K562 (cell line): ENCODE data around the gene TMC1. TPM values are rescaled to one million over a fixed set of nuclear protein-coding genes. Genes with fewer than 3 reads are reported as not detected.
A peak's percentile ranks its signal among the peaks of the same experiment; 100 is the strongest.

ENCODE experiments used
- ATAC-seq: fragments of 200-7000 bp; cut with Tn5 transposase; 3 replicates; pipeline ENCODE4 v1.9.1; 2020; ENCODE audit warnings: moderate library complexity
- BruUV-seq: library from RNA; stranded (reverse); fragments of 400-500 nt; replicated peaks from 2 replicates; lab custom pipeline; 2021; lab: Mats Ljungman, UMichigan
- CTCF ChIA-PET: fragments of 300-600 bp; formaldehyde crosslinking; extraction: SDS; loops from one replicate; lab custom pipeline; 2021; ENCODE audit warnings: low intra/inter-chr PET ratio; lab: Yijun Ruan, JAX
- POLR2A ChIA-PET: fragments of 300-600, 350-650 bp; sonication (Branson Sonifier 250); formaldehyde crosslinking; extraction: SDS; loops from one replicate; lab custom pipeline; 2021; ENCODE audit warnings: antibody characterized with exemption, inconsistent platforms; lab: Yijun Ruan, JAX
- DNase-seq, 4 experiments: peaks; one replicate each; pipeline versions ENCODE4 v3.0.0 to v3.0.0-alpha.2; 2011 to 2018; ENCODE audit warnings: low spot score in 3 of 4, mixed read lengths in 3 of 4; ENCODE audit errors: extremely low read depth in 1 of 4
- FAIRE-seq: peaks from 2 replicates; lab custom pipeline; 2011; peaks lifted over from hg19 to GRCh38; lab: Jason Lieb, UNC
- H2AFZ ChIP-seq: 2 replicates; pipeline ENCODE4 v1.6.0; 2011; ENCODE audit warnings: low read depth, low read length, control low read depth, inconsistent platforms
- H3K27ac ChIP-seq: fragments of 200-600 bp; 3 replicates; pipeline ENCODE4 v1.8.0; 2011; ENCODE audit warnings: low read depth, mild to moderate bottlenecking, control low read depth, inconsistent platforms, low read length, moderate library complexity, mixed read lengths; ENCODE audit errors: extremely low read depth
- H3K27me3 ChIP-seq, 2 experiments: fragments of 300-600 bp in 1 of 2; 2 replicates in 1 of 2; 3 replicates in 1 of 2; pipeline versions ENCODE4 v1.6.0 to v1.8.0; 2011; ENCODE audit warnings: inconsistent platforms in 2 of 2, low read length in 2 of 2, mild to moderate bottlenecking in 1 of 2, mixed read lengths in 1 of 2, moderate library complexity in 1 of 2; ENCODE audit not compliant: control insufficient read depth in 2 of 2, insufficient read depth in 2 of 2
- H3K36me3 ChIP-seq: fragments of 300-600 bp; 3 replicates; pipeline ENCODE4 v1.8.0; 2011; ENCODE audit warnings: mild to moderate bottlenecking, low read length, inconsistent platforms; ENCODE audit not compliant: control insufficient read depth, insufficient read depth
- H3K4me1 ChIP-seq, 2 experiments: fragments of 200-600 bp in 1 of 2; replicated peaks in 1 of 2; 2 replicates in 1 of 2; 3 replicates in 1 of 2; pipeline versions ENCODE4 v1.5.1 to v1.8.0; 2011; ENCODE audit warnings: inconsistent platforms in 2 of 2, low read length in 2 of 2, mild to moderate bottlenecking in 1 of 2, mixed read lengths in 1 of 2, moderate library complexity in 1 of 2; ENCODE audit not compliant: control insufficient read depth in 2 of 2, insufficient read depth in 2 of 2
- H3K4me2 ChIP-seq: 2 replicates; pipeline ENCODE4 v1.6.1; 2011; ENCODE audit warnings: low read length, control low read depth, inconsistent platforms, mixed read lengths; ENCODE audit not compliant: insufficient read depth
- H3K4me3 ChIP-seq: fragments of 200-600 bp; sonication (generic), shearing (Covaris generic); 2 replicates; pipeline ENCODE4 v1.5.1; 2016; ENCODE audit warnings: control low read depth, inconsistent platforms
- H3K79me2 ChIP-seq: fragments of 200-600 bp; 3 replicates; pipeline ENCODE4 v1.8.0; 2011; ENCODE audit warnings: low read length, inconsistent platforms; ENCODE audit not compliant: control insufficient read depth, insufficient read depth
- H3K9ac ChIP-seq, 2 experiments: 2 replicates each; pipeline versions ENCODE4 v1.6.0 to v1.6.1; 2011; ENCODE audit warnings: low read depth in 2 of 2, low read length in 2 of 2, control low read depth in 1 of 2, inconsistent platforms in 1 of 2, mild to moderate bottlenecking in 1 of 2, mixed read lengths in 1 of 2; ENCODE audit not compliant: insufficient read depth in 1 of 2
- H3K9me1 ChIP-seq: one replicate; pipeline ENCODE4 v1.6.0; 2011; ENCODE audit warnings: inconsistent platforms, mild to moderate bottlenecking, low read length, moderate library complexity; ENCODE audit not compliant: control insufficient read depth, insufficient read depth
- H3K9me3 ChIP-seq: replicated peaks from 2 replicates; pipeline ENCODE4 v1.5.1; 2011; ENCODE audit warnings: low read depth, low read length, inconsistent platforms; ENCODE audit not compliant: control insufficient read depth, insufficient read depth
- H4K20me1 ChIP-seq: replicated peaks from 2 replicates; pipeline ENCODE4 v1.6.1; 2011; ENCODE audit warnings: low read length, inconsistent platforms, mixed read lengths; ENCODE audit not compliant: control insufficient read depth, insufficient read depth
- C11orf30 ChIP-seq: fragments of 450-650 bp; IDR thresholded peaks from 2 replicates; pipeline ENCODE4 v1.6.1; 2016; ENCODE audit warnings: low read depth, mild to moderate bottlenecking
- CREB1 ChIP-seq, 2 experiments: sonication (generic) in 1 of 2; formaldehyde crosslinking in 1 of 2; IDR thresholded peaks; 2 replicates each; pipeline versions ENCODE4 v1.6.1 to v1.8.0; 2012 to 2022; ENCODE audit warnings: inconsistent platforms in 1 of 2, mild to moderate bottlenecking in 1 of 2, missing genetic modification reagents in 1 of 2, moderate library complexity in 1 of 2
- MAFF ChIP-seq: IDR thresholded peaks from 2 replicates; pipeline ENCODE4 v1.6.1; 2012; ENCODE audit warnings: low read length, improper control_type of control experiment
- MAFG ChIP-seq: fragments of 450-650 bp; conservative IDR thresholded peaks from 2 replicates; pipeline ENCODE4 v1.6.1; 2016; ENCODE audit warnings: missing genetic modification characterization, missing compliant biosample characterization
- MAFK ChIP-seq: IDR thresholded peaks from 2 replicates; pipeline ENCODE4 v1.6.1; 2011; ENCODE audit warnings: low read length, improper control_type of control experiment
- NFE2 ChIP-seq: IDR thresholded peaks from 2 replicates; pipeline ENCODE4 v1.6.1; 2014; ENCODE audit warnings: antibody characterized with exemption, low read depth
- NFE2L1 ChIP-seq: fragments of 450-650 bp; IDR thresholded peaks from 2 replicates; pipeline ENCODE4 v1.6.1; 2016; ENCODE audit warnings: missing genetic modification characterization, low read depth, mild to moderate bottlenecking, missing compliant biosample characterization, moderate library complexity, borderline replicate concordance
- ZNF316 ChIP-seq: fragments of 450-650 bp; IDR thresholded peaks from 2 replicates; pipeline ENCODE4 v1.6.1; 2016
- WGBS: fragments of 100-300 bp; shearing (Covaris generic); methylation state at CpG from one replicate; pipeline ENCODE4 v1.1.6; 2016; ENCODE audit warnings: low coverage, mixed read lengths; ENCODE audit not compliant: insufficient coverage; ENCODE audit errors: missing lambda C conversion rate; 5-methylcytosine and 5-hydroxymethylcytosine counted together
- in situ Hi-C: fragments of 300-500 bp; cut with MboI; formaldehyde crosslinking; loops from 4 replicates; pipeline ENCODE4 v1.15.0; 2018; ENCODE audit warnings: inconsistent platforms, mixed read lengths
- intact Hi-C: fragments of 100-400 bp; cut with micrococcal nuclease; formaldehyde crosslinking; loops from 2 replicates; pipeline ENCODE4 v1.14.2; 2022
- polyA plus RNA-seq, 8 experiments: library from polyadenylated mRNA; depleted of rRNA in 4 of 8; stranded (reverse) in 5 of 8; unstranded in 3 of 8; fragments of >200 nt; fragmentation: Nextera tagmentation in 2 of 8; fragmentation: Illumina TruSeq in 1 of 8; extraction: Ambion mirVana in 2 of 8; extraction: Trizol in 1 of 8; gene quantifications; 2 replicates each; pipeline versions ENCODE4 v1.2.1 to v1.2.3, GENCODE V29; 2011 to 2014; ENCODE audit warnings: inconsistent platforms in 1 of 8, missing spikeins in 1 of 8
- total RNA-seq, 7 experiments: library from RNA; depleted of rRNA in 6 of 7; stranded (reverse); fragments of >200 nt in 6 of 7; fragmentation: Illumina TruSeq in 2 of 7; extraction: Trizol in 2 of 7; gene quantifications; 2 replicates each; pipeline versions ENCODE4 v1.2.1 to v1.2.3, GENCODE V29; 2011 to 2021; ENCODE audit warnings: low replicate concordance in 1 of 7
- TF ChIP-seq, protein P1 (sequence below): fragments of 250-450 bp; sonication (Bioruptor Pico); IDR thresholded peaks from 2 replicates; pipeline ENCODE4 v1.5.0; 2021; ENCODE audit warnings: mild to moderate bottlenecking, moderate library complexity

The TMC1 gene
- total and polyA plus RNA-seq, 9 of the 15 experiments (the other 6 are each of a cell fraction or from before 2014, with no cell fraction given) = 0.10 to 0.15 TPM; not detected in 7

DNA sequence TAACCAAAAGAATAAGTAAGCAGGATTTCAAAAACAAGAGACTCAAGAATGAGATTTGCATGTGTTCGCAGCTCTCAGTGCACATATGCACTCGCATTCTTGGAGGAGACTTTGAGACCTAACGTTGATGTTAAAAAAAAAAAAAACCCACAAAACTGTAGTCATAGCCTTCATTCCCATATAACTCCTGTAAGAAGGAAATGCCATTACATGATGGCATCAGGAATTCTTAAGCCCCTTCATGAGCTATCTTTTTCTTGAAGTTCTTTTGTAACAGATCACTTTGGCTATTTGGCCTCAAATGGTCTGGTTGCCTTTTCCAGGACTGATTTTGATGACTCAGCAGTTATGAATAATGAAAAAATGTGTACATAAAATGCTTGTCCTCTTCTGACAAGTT is 317.7 kb downstream of the TMC1 start:
- BruUV-seq = no TSS peak
- Histone ChIP-seq H3K4me2 (no peak overlapping the region), H4K20me1 (no peaks in the 10 kb centered on the region), H3K4me3 (no peak overlapping the region), H3K79me2 (no peaks in the 10 kb centered on the region), H3K9me3 (no peaks in the 10 kb centered on the region), H2AFZ (no peak overlapping the region), H3K9me1 (no peaks in the 10 kb centered on the region), H3K36me3 (no peaks in the 10 kb centered on the region), H3K9ac (no peak overlapping the region), H3K27ac (no peak overlapping the region), H3K4me1 (no peaks in the 10 kb centered on the region), H3K27me3 (no peaks in the 10 kb centered on the region)
- WGBS = 23% methylated on average over 3 of the region's 3 CpGs
- TF ChIP-seq MAFF = peak; percentile 99
- peak; percentile 35; the same call in 1 of the 2 replicates for TF ChIP-seq NFE2L1 (tag)
- TF ChIP-seq C11orf30 = peak; percentile 93
- peak; percentile 94 for TF ChIP-seq MAFG
- TF ChIP-seq CREB1 (IDR thresholded peaks at IDR 0.05) = no peak
- TF ChIP-seq CREB1 (CRISPR knock-in tag; IDR thresholded peaks at IDR 0.05) = no peak
- TF ChIP-seq ZNF316 = peak; percentile 97
- peak; percentile 40; the same call in 1 of the 2 replicates for TF ChIP-seq NFE2
- TF ChIP-seq MAFK = peak; percentile 100
- TF ChIP-seq, protein P1, sequence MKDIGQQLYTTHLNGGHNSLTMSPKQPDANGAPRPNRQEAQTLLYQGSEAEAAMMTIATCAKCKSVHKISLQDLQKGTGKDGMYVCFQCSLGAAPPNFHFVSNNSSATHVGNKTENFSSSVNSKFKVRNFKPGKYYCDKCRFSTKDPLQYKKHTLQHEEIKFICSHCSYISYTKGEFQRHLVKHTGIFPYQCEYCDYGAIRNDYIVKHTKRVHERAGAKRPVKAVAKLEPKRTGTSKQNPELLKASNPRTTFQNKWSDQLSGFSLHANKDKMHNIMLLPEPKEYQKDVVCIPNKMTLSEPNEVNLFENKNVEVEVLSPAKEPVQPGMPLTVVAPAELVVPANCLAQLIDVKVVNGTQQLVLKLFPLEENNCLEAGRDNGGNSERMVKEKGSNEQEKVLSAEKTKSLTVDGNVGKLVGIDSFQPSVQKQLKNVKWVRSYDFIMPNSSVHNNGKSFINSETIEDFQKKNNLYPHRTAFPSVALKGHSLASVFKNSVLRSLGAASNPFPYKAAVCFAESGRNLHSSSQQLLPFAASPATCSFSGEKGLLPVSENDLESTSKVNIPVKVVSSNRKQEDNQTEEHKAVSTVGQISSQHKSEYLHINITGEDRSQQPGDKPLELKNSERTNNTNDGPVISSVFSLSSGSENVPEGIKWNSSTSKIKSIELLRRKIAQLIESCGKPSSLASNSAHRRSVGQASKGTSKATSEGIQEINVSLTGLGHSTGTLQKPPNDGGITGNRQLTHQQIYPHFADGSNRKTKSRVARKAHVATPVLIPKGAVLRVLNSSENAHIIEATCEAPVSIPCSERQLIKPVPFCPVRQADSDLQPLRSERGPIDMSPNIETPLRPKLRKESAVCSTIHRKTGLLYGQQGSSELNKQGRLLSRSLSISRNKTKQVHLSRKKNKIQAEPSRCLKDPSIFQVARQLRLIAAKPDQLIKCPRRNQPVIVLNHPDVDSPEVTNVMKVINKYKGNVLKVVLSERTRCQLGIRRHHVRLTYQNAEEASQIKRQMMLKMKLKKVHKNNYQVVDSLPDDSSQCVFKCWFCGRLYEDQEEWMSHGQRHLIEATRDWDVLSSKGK (CRISPR knock-in tag) = no peak
- POLR2A ChIA-PET = no interaction called here
- in situ Hi-C loops (no loop called here), intact Hi-C loops (no loop called here)
- CTCF ChIA-PET = no interaction called here
- ATAC-seq (no peak), DNase-seq (no peak), FAIRE-seq (no peak)
